Fibroblast of the conjunctiva (primary cell): ENCODE results near the gene RABGGTA.

Source experiments
- DNase-seq: peaks from one replicate; pipeline ENCODE4 v3.0.0-alpha.2; 2010; ENCODE audit warnings: low read depth

RABGGTA gene

GRCh38 chr14:24278424-24278823 lies 7.0 kb upstream of the RABGGTA start:
- DNase-seq = no peak

GRCh38 chr14:24277606-24278321 lies 6.4 kb upstream of the RABGGTA start:
- DNase-seq = no peak

GRCh38 chr14:24277071-24277470 lies 5.7 kb upstream of the RABGGTA start:
- no peak for DNase-seq

- no peak for DNase-seq
These were observed 2.7 kb upstream of the RABGGTA start for GRCh38 chr14:24274101-24274543.

- no peak for DNase-seq
These were observed 2.1 kb upstream of the RABGGTA start for GRCh38 chr14:24273422-24273998.

- DNase-seq = no peak
These were observed 1.1 kb upstream of the RABGGTA start for GRCh38 chr14:24272467-24272866.

- no peak for DNase-seq
These were observed 452 bp upstream of the RABGGTA start for GRCh38 chr14:24271834-24272263.

GRCh38 chr14:24270537-24271133 lies 762 bp downstream of the RABGGTA start:
- no peak for DNase-seq

- no peak for DNase-seq
These were observed 1.4 kb downstream of the RABGGTA start for GRCh38 chr14:24269910-24270536.

- DNase-seq = no peak
These were observed 2.0 kb downstream of the RABGGTA start for GRCh38 chr14:24269368-24269767.

GRCh38 chr14:24268225-24268624 lies 3.2 kb downstream of the RABGGTA start:
- no peak for DNase-seq

GRCh38 chr14:24267516-24267915 lies 3.9 kb downstream of the RABGGTA start:
- no peak for DNase-seq

GRCh38 chr14:24266344-24267244 lies 4.8 kb downstream of the RABGGTA start:
- DNase-seq = no peak

GRCh38 chr14:24264298-24264697 lies 7.1 kb downstream of the RABGGTA start:
- no peak for DNase-seq

- no peak for DNase-seq
These were observed 7.5 kb downstream of the RABGGTA start for GRCh38 chr14:24263848-24264247.

GRCh38 chr14:24262821-24263733 lies 8.3 kb downstream of the RABGGTA start, which contains the start of gene TGM1:
Gene TGM1, minus strand, starts transcription at chr14:24263177. Its CDS starts 825 bp downstream, at chr14:24262352.
- no peak for DNase-seq

- no peak for DNase-seq
These were observed 9.4 kb downstream of the RABGGTA start for GRCh38 chr14:24261969-24262327.

- no peak for DNase-seq
These were observed 10.0 kb downstream of the RABGGTA start for GRCh38 chr14:24261256-24261968.

GRCh38 chr14:24260780-24261157 lies 10.6 kb downstream of the RABGGTA start:
- DNase-seq = no peak
